ENCODE data around the gene GANC.

The GANC gene

GRCh38 chr15:42358141-42358540, 85.1 kb downstream of the GANC start:
- Histone ChIP-seq H3K4me3 (ENCODE audit: low read length, poor library complexity, severe bottlenecking) (no peak overlapping the region), H3K4me2 (ENCODE audit: low read depth, low read length, poor library complexity, severe bottlenecking) (no peak overlapping the region), H3K4me1 (ENCODE audit: insufficient read depth, low read length, poor library complexity, severe bottlenecking) (no peaks in the 10 kb centered on the region), H3F3A (ENCODE audit: low read depth) (no peaks in the 10 kb centered on the region), H2AFZ (ENCODE audit: low read length) (no peak overlapping the region), H3K79me2 (ENCODE audit: insufficient read depth, low read length) (no peaks in the 10 kb centered on the region), H3K27me3 (ENCODE audit: insufficient read depth, low read length, poor library complexity, severe bottlenecking) (no peaks in the 10 kb centered on the region), H3K9ac (ENCODE audit: low read depth, low read length, poor library complexity, severe bottlenecking) (no peak overlapping the region), H3K9me2 (replicated peaks; ENCODE audit: low read depth, low read length) (no peaks in the 10 kb centered on the region), H3K36me3 (ENCODE audit: insufficient read depth, low read length) (no peaks in the 10 kb centered on the region), H3K9me3 (ENCODE audit: insufficient read depth, low read depth, low read length) (no peaks in the 10 kb centered on the region), H4K20me1 (ENCODE audit: insufficient read depth, low read length, poor library complexity, severe bottlenecking) (no peaks in the 10 kb centered on the region)
- TF ChIP-seq EZH2phosphoT487 (IDR thresholded peaks at IDR 0.05; ENCODE audit: borderline replicate concordance) (no peak), CTCF (conservative IDR thresholded peaks at IDR 0.05; ENCODE audit: low read length) (no peak)

- Histone ChIP-seq H3K4me3 (ENCODE audit: low read length, poor library complexity, severe bottlenecking) (no peak within 1 kb of the TSS), H3F3A (ENCODE audit: low read depth) (no peaks in the 10 kb centered on the region), H3K4me1 (ENCODE audit: insufficient read depth, low read length, poor library complexity, severe bottlenecking) (no peaks in the 10 kb centered on the region), H3K9me3 (ENCODE audit: insufficient read depth, low read depth, low read length) (no peaks in the 10 kb centered on the region), H3K4me2 (ENCODE audit: low read depth, low read length, poor library complexity, severe bottlenecking) (no peak within 1 kb of the TSS), H3K36me3 (ENCODE audit: insufficient read depth, low read length) (no peaks in the 10 kb centered on the region), H3K27me3 (ENCODE audit: insufficient read depth, low read length, poor library complexity, severe bottlenecking) (no peaks in the 10 kb centered on the region), H3K9me2 (replicated peaks; ENCODE audit: low read depth, low read length) (no peaks in the 10 kb centered on the region), H3K79me2 (ENCODE audit: insufficient read depth, low read length) (no peaks in the 10 kb centered on the region), H3K9ac (ENCODE audit: low read depth, low read length, poor library complexity, severe bottlenecking) (no peak within 1 kb of the TSS), H4K20me1 (ENCODE audit: insufficient read depth, low read length, poor library complexity, severe bottlenecking) (no peaks in the 10 kb centered on the region), H2AFZ (ENCODE audit: low read length) (no peak within 1 kb of the TSS)
- no peak for TF ChIP-seq EZH2phosphoT487 (IDR thresholded peaks at IDR 0.05; ENCODE audit: borderline replicate concordance)
- no peak for TF ChIP-seq CTCF (conservative IDR thresholded peaks at IDR 0.05; ENCODE audit: low read length)
Measured at GRCh38 chr15:42359249-42359648, 86.2 kb downstream of the GANC start, which contains the start of gene CAPN3. Gene CAPN3, plus strand, starts transcription at chr15:42359501. Its CDS starts 305 bp downstream, at chr15:42359806.

- Histone ChIP-seq H3K27me3 (ENCODE audit: insufficient read depth, low read length, poor library complexity, severe bottlenecking) (no peaks in the 10 kb centered on the region), H3K4me3 (ENCODE audit: low read length, poor library complexity, severe bottlenecking) (no peak overlapping the region), H3K9ac (ENCODE audit: low read depth, low read length, poor library complexity, severe bottlenecking) (no peak overlapping the region), H2AFZ (ENCODE audit: low read length) (no peak overlapping the region), H3K36me3 (ENCODE audit: insufficient read depth, low read length) (no peaks in the 10 kb centered on the region), H3K9me3 (ENCODE audit: insufficient read depth, low read depth, low read length) (no peaks in the 10 kb centered on the region), H3F3A (ENCODE audit: low read depth) (no peaks in the 10 kb centered on the region), H3K79me2 (ENCODE audit: insufficient read depth, low read length) (no peaks in the 10 kb centered on the region), H3K4me2 (ENCODE audit: low read depth, low read length, poor library complexity, severe bottlenecking) (no peak overlapping the region), H3K4me1 (ENCODE audit: insufficient read depth, low read length, poor library complexity, severe bottlenecking) (no peaks in the 10 kb centered on the region), H3K9me2 (replicated peaks; ENCODE audit: low read depth, low read length) (no peaks in the 10 kb centered on the region), H4K20me1 (ENCODE audit: insufficient read depth, low read length, poor library complexity, severe bottlenecking) (no peaks in the 10 kb centered on the region)
- no peak for TF ChIP-seq CTCF (conservative IDR thresholded peaks at IDR 0.05; ENCODE audit: low read length)
- TF ChIP-seq EZH2phosphoT487 (IDR thresholded peaks at IDR 0.05; ENCODE audit: borderline replicate concordance), result no peak
Measured at GRCh38 chr15:42359985-42360384, 87.0 kb downstream of the GANC start.
